Measurements from ENCODE around the gene SMURF2. TPM values are rescaled to one million over a fixed set of nuclear protein-coding genes. Genes with fewer than 3 reads are reported as not detected.

The SMURF2 gene
- total RNA-seq, 1 donor from 2014 or later = 42.3 TPM

- H3K4me3 Mint-ChIP-seq (ENCODE audit: unreplicated experiment) = no peak overlapping the region
- no peaks in the 10 kb centered on the region for H3K27me3 Mint-ChIP-seq (ENCODE audit: unreplicated experiment)
- no peaks in the 10 kb centered on the region for H3K9me3 Mint-ChIP-seq (ENCODE audit: unreplicated experiment)
- TF ChIP-seq CTCF (IDR thresholded peaks at IDR 0.05) = no peak
- H3K36me3 Mint-ChIP-seq (ENCODE audit: unreplicated experiment) = no peaks in the 10 kb centered on the region
- DNase-seq (ENCODE audit: extremely low spot score, unreplicated experiment) = no peak
- H3K4me1 Mint-ChIP-seq (ENCODE audit: unreplicated experiment) = peaks cover 20% of the 10 kb centered on the region
- H3K27ac Mint-ChIP-seq (ENCODE audit: unreplicated experiment) = no peak overlapping the region
Observed at GRCh38 chr17:64688481-64688880, 26.4 kb upstream of the SMURF2 start.

GRCh38 chr17:64687961-64688360, 25.9 kb upstream of the SMURF2 start:
- Mint-ChIP-seq H3K4me1 (ENCODE audit: unreplicated experiment) (peaks cover 21% of the 10 kb centered on the region), H3K27me3 (ENCODE audit: unreplicated experiment) (no peaks in the 10 kb centered on the region), H3K36me3 (ENCODE audit: unreplicated experiment) (no peaks in the 10 kb centered on the region), H3K4me3 (ENCODE audit: unreplicated experiment) (no peak overlapping the region), H3K9me3 (ENCODE audit: unreplicated experiment) (no peaks in the 10 kb centered on the region), H3K27ac (ENCODE audit: unreplicated experiment) (no peak overlapping the region)
- no peak for DNase-seq (ENCODE audit: extremely low spot score, unreplicated experiment)
- TF ChIP-seq CTCF (IDR thresholded peaks at IDR 0.05) = no peak

GRCh38 chr17:64687376-64687775, 25.3 kb upstream of the SMURF2 start:
- Mint-ChIP-seq H3K27ac (ENCODE audit: unreplicated experiment) (no peak overlapping the region), H3K27me3 (ENCODE audit: unreplicated experiment) (no peaks in the 10 kb centered on the region), H3K4me3 (ENCODE audit: unreplicated experiment) (no peak overlapping the region), H3K36me3 (ENCODE audit: unreplicated experiment) (no peaks in the 10 kb centered on the region), H3K4me1 (ENCODE audit: unreplicated experiment) (peaks cover 27% of the 10 kb centered on the region), H3K9me3 (ENCODE audit: unreplicated experiment) (no peaks in the 10 kb centered on the region)
- no peak for DNase-seq (ENCODE audit: extremely low spot score, unreplicated experiment)
- no peak for TF ChIP-seq CTCF (IDR thresholded peaks at IDR 0.05)

GRCh38 chr17:64686705-64687104, 24.6 kb upstream of the SMURF2 start:
- H3K4me1 Mint-ChIP-seq (ENCODE audit: unreplicated experiment) = peaks cover 34% of the 10 kb centered on the region
- H3K36me3 Mint-ChIP-seq (ENCODE audit: unreplicated experiment) = no peaks in the 10 kb centered on the region
- no peaks in the 10 kb centered on the region for H3K27me3 Mint-ChIP-seq (ENCODE audit: unreplicated experiment)
- no peak overlapping the region for H3K4me3 Mint-ChIP-seq (ENCODE audit: unreplicated experiment)
- no peak for DNase-seq (ENCODE audit: extremely low spot score, unreplicated experiment)
- H3K9me3 Mint-ChIP-seq (ENCODE audit: unreplicated experiment) = no peaks in the 10 kb centered on the region
- H3K27ac Mint-ChIP-seq (ENCODE audit: unreplicated experiment) = no peak overlapping the region
- no peak for TF ChIP-seq CTCF (IDR thresholded peaks at IDR 0.05)

GRCh38 chr17:64685705-64686104, 23.6 kb upstream of the SMURF2 start:
- H3K4me3 Mint-ChIP-seq (ENCODE audit: unreplicated experiment) = no peak overlapping the region
- H3K27me3 Mint-ChIP-seq (ENCODE audit: unreplicated experiment) = no peaks in the 10 kb centered on the region
- no peak overlapping the region for H3K27ac Mint-ChIP-seq (ENCODE audit: unreplicated experiment)
- no peaks in the 10 kb centered on the region for H3K36me3 Mint-ChIP-seq (ENCODE audit: unreplicated experiment)
- DNase-seq (ENCODE audit: extremely low spot score, unreplicated experiment) = no peak
- peaks cover 36% of the 10 kb centered on the region for H3K4me1 Mint-ChIP-seq (ENCODE audit: unreplicated experiment)
- H3K9me3 Mint-ChIP-seq (ENCODE audit: unreplicated experiment) = no peaks in the 10 kb centered on the region
- TF ChIP-seq CTCF (IDR thresholded peaks at IDR 0.05) = no peak

All from osteocyte (in vitro differentiated cells).